Esophagus muscularis mucosa (tissue), 4 donors: Measurements from ENCODE around the gene TENM4. TPM values are rescaled to one million over a fixed set of nuclear protein-coding genes. Genes with fewer than 3 reads are reported as not detected.
"Not testable (repeated sequence)": the region's sequence is repeated elsewhere in the genome, so short reads cannot be mapped to it uniquely, and the experiment has no call there.

Experiments
- DNase-seq: peaks from one replicate; pipeline ENCODE4 v3.0.0-alpha.2; 2017; ENCODE audit errors: extremely low spot score
- H3K27ac ChIP-seq, 4 donors: fragments of 200-600 bp; sonication (generic); replicated peaks in 1 of 4; 1 replicate in 3 of 4; 2 replicates in 1 of 4; pipeline ENCODE4 v1.5.1; 2016 to 2019; ENCODE audit warnings: mild to moderate bottlenecking in 1 of 4
- H3K27me3 ChIP-seq, 4 donors: fragments of 200-600 bp; sonication (generic); one replicate each; pipeline versions ENCODE4 v1.5.1 to v1.6.0; 2016 to 2019
- H3K36me3 ChIP-seq, 4 donors: fragments of 200-600 bp; sonication (generic); one replicate each; pipeline ENCODE4 v1.5.1; 2016 to 2019
- H3K4me1 ChIP-seq, 4 donors: fragments of 200-600 bp; sonication (generic); one replicate each; pipeline ENCODE4 v1.5.1; 2016 to 2019
- H3K4me3 ChIP-seq, 4 donors: fragments of 200-600 bp; sonication (generic); 1 replicate in 2 of 4; 2 replicates in 2 of 4; pipeline ENCODE4 v1.5.1; 2016 to 2019; ENCODE audit warnings: mild to moderate bottlenecking in 4 of 4, moderate library complexity in 1 of 4
- H3K9me3 ChIP-seq, 4 donors: fragments of 200-600 bp; sonication (generic); 1 replicate in 3 of 4; 2 replicates in 1 of 4; pipeline ENCODE4 v1.5.1; 2016 to 2019
- EP300 ChIP-seq: sonication (generic); formaldehyde crosslinking; IDR thresholded peaks from one replicate; pipeline ENCODE4 v1.6.1; 2017; ENCODE audit warnings: antibody characterized with exemption
- POLR2A ChIP-seq: fragments of 450-650 bp; IDR thresholded peaks from one replicate; pipeline ENCODE4 v1.6.1; 2017; ENCODE audit warnings: antibody characterized with exemption, moderate library complexity, mild to moderate bottlenecking, low read depth
- POLR2AphosphoS5 ChIP-seq, 2 donors: sonication (generic); formaldehyde crosslinking; IDR thresholded peaks; one replicate each; pipeline ENCODE4 v1.6.1; 2017; ENCODE audit warnings: antibody characterized with exemption in 2 of 2
- WGBS: methylation state at CpG from one replicate; pipeline ENCODE4 v1.1.5; 2018; 5-methylcytosine and 5-hydroxymethylcytosine counted together
- intact Hi-C: fragments of 100-400 bp; cut with DNase I; formaldehyde crosslinking; loops from one replicate; pipeline ENCODE4 v1.15.1; 2023
- total RNA-seq, 4 donors: library from RNA; depleted of rRNA; stranded (reverse); fragments of >200 nt; gene quantifications; one replicate each; pipeline versions ENCODE4 v1.1.0 to v1.2.1, GENCODE V29; 2016
- TF ChIP-seq, protein P1 (sequence below), 3 experiments: fragments of 200-600 bp in 2 of 3; fragments of 450-650 bp in 1 of 3; sonication (generic) in 2 of 3; IDR thresholded peaks; one replicate each; pipeline ENCODE4 v1.5.1; 2017 to 2019; ENCODE audit warnings: antibody characterized with exemption in 3 of 3, mild to moderate bottlenecking in 2 of 3, moderate library complexity in 1 of 3

Gene TENM4
- total RNA-seq, 4 donors from 2014 or later = 4.1 to 9.6 (median 8.0) TPM

DNA sequence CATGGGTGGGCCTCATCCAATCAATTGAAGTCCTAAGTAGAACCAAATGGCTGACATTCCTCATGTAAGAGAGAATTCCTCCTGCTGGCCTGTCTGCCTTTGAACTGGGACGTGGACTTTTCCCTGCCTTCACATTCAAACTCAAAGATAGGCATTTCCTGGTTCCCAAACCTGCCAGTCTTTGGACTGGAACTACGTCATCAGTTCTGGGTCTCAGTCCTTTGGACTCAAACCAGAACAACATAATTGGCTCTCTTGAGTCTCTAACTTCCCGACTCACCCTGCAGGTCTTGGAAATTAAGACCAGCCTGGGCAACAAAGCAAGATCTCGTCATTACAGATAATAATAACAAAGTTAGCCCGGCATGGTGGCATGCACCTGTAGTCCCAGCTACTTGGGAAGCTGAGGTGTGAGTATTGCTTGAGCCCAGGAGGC lies 827.4 kb downstream of the TENM4 start:
- Histone ChIP-seq H3K27ac (no peak overlapping the region), H3K9me3 (no peaks in the 10 kb centered on the region), H3K36me3 (no peaks in the 10 kb centered on the region), H3K4me3 (no peak overlapping the region), H3K4me1 (no peaks in the 10 kb centered on the region), H3K27me3 (no peaks in the 10 kb centered on the region)
- DNase-seq = no peak
- WGBS = 72% methylated on average over 5 of the region's 5 CpGs
- TF ChIP-seq POLR2A (no peak), POLR2AphosphoS5 (IDR thresholded peaks at IDR 0.05) (no peak), EP300 (no peak)
- TF ChIP-seq, protein P1, sequence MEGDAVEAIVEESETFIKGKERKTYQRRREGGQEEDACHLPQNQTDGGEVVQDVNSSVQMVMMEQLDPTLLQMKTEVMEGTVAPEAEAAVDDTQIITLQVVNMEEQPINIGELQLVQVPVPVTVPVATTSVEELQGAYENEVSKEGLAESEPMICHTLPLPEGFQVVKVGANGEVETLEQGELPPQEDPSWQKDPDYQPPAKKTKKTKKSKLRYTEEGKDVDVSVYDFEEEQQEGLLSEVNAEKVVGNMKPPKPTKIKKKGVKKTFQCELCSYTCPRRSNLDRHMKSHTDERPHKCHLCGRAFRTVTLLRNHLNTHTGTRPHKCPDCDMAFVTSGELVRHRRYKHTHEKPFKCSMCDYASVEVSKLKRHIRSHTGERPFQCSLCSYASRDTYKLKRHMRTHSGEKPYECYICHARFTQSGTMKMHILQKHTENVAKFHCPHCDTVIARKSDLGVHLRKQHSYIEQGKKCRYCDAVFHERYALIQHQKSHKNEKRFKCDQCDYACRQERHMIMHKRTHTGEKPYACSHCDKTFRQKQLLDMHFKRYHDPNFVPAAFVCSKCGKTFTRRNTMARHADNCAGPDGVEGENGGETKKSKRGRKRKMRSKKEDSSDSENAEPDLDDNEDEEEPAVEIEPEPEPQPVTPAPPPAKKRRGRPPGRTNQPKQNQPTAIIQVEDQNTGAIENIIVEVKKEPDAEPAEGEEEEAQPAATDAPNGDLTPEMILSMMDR (IDR thresholded peaks at IDR 0.05) = no peak
- intact Hi-C loops = no loop called here

DNA sequence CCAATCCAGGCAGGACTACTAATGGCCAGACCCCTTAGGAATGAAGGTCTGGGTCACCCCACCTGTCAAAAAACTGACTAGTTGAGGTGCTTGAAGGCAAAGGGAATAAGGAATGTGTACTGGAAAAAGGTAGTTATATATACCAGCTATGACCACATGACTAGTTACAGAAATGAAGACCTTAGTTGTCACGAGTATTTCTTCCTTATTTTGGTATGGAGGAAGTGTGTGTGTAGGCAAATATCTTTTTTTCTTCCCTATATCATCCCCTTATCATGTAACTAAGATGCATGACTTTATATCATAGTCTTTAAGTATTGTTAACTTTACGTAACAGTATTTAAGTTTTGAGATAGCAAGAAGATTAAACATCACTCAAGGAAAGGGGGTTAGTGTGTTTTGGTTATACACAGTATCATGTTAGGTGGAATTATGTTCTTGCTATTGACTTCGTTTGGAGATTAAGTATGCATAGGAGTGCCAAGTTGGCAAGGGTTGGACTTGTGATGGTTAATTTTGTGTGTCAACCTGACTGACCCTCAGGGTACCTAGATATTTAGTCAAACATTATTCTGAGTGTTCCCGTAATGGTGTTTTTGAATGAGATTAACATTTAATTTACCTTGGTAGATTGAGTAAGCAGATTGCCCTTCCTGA lies 828.0 kb downstream of the TENM4 start:
- TF ChIP-seq POLR2A (no peak), POLR2AphosphoS5 (IDR thresholded peaks at IDR 0.05) (no peak), EP300 (no peak)
- TF ChIP-seq, protein P1 (IDR thresholded peaks at IDR 0.05) = no peak
- Histone ChIP-seq H3K27ac (no peak overlapping the region), H3K36me3 (no peaks in the 10 kb centered on the region), H3K4me1 (no peaks in the 10 kb centered on the region), H3K27me3 (no peaks in the 10 kb centered on the region), H3K9me3 (no peaks in the 10 kb centered on the region), H3K4me3 (no peak overlapping the region)
- DNase-seq = peak; percentile 77
- WGBS = 70% methylated on average over 4 of the region's 4 CpGs
- intact Hi-C loops = no loop called here

DNA sequence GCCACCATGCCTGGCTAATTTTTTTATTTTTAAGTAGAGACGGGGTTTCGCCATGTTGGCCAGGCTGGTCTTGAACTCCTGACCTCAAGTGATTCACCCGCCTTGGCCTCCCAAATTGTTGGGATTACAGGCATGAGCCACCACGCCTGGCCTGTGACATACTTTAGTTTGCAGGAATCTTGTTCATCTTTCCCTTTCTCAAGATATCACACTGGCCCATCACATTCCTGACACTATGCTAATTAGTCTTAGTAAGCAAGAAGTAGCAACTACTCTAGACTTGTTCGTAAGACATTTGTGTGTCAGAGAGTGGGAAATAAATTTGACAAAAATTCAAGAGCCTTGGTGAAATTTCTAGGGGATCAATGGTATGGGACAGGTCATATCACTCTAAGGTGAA lies 831.5 kb downstream of the TENM4 start:
- WGBS = 94% methylated on average over 5 of the region's 5 CpGs
- intact Hi-C loops, H3K4me3 ChIP-seq, H3K27me3 ChIP-seq, H3K9me3 ChIP-seq, DNase-seq, H3K27ac ChIP-seq, H3K4me1 ChIP-seq, H3K36me3 ChIP-seq: not testable (repeated sequence)

DNA sequence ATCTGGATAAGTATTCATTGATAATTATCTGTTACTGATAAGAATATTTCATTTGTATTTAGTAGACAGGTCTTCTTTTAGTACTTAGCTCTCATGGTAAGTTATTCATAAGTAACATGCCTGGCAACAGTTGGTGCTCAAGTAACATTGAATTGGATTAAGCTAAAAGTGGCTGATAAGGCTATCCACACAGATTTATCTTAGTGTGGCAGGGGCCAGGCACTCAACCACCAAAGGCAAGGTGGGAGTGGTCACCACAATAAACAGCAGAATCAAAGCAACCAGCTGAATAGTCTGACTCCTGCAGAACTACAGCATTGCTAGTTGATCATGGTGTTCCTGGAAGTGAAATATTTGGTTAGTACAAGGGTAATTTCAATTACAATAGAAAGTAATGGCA lies 833.1 kb downstream of the TENM4 start:
- DNase-seq = peak; percentile 70
- no peaks in the 10 kb centered on the region for H3K36me3 ChIP-seq
- intact Hi-C loops = no loop called here
- H3K4me1 ChIP-seq = no peaks in the 10 kb centered on the region
- H3K9me3 ChIP-seq = no peaks in the 10 kb centered on the region
- no peak overlapping the region for H3K27ac ChIP-seq
- H3K27me3 ChIP-seq = no peaks in the 10 kb centered on the region
- TF ChIP-seq EP300 = no peak
- TF ChIP-seq, protein P1 (IDR thresholded peaks at IDR 0.05) = no peak
- TF ChIP-seq POLR2A = no peak
- TF ChIP-seq POLR2AphosphoS5 (IDR thresholded peaks at IDR 0.05) = no peak
- no peak overlapping the region for H3K4me3 ChIP-seq

DNA sequence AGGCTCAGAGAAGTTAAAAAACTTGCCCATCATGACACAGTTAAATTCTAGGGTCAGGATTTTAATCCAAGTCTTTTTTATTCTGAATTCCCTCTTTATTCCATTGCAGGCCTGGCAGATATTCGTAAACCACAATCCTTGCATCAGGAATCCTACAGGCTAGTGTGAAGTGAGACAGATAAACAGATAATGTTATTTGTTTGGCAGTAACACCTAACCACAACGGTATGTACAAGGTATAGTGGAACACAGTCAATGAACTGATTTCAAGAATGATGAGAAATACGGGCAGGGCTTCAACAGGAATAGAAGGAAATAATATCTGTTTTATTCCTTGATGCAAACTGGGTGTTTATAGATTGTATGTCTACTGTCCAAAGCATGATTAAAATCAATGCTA lies 834.2 kb downstream of the TENM4 start:
- H3K9me3 ChIP-seq = no peaks in the 10 kb centered on the region
- no peaks in the 10 kb centered on the region for H3K4me1 ChIP-seq
- intact Hi-C loops = no loop called here
- no peak overlapping the region for H3K27ac ChIP-seq
- no peak overlapping the region for H3K4me3 ChIP-seq
- H3K27me3 ChIP-seq = no peaks in the 10 kb centered on the region
- WGBS = 80% methylated on average over 3 of the region's 3 CpGs
- no peaks in the 10 kb centered on the region for H3K36me3 ChIP-seq
- TF ChIP-seq EP300 (no peak), POLR2AphosphoS5 (IDR thresholded peaks at IDR 0.05) (no peak), POLR2A (no peak)
- TF ChIP-seq, protein P1 (IDR thresholded peaks at IDR 0.05) = no peak
- DNase-seq = no peak
